H1 (cell line): Measurements from ENCODE around the gene COL16A1. TPM values are rescaled to one million over a fixed set of nuclear protein-coding genes. Genes with fewer than 3 reads are reported as not detected.

ENCODE experiments used
- BACH1 ChIP-seq: IDR thresholded peaks from 2 replicates; pipeline ENCODE4 v1.6.1; 2012; ENCODE audit warnings: low read length, improper control_type of control experiment
- EGR1 ChIP-seq: IDR thresholded peaks from 2 replicates; pipeline ENCODE4 v1.6.1; 2011; ENCODE audit warnings: low read depth, low read length, borderline replicate concordance
- EZH2 ChIP-seq: fragments of 200-600 bp; sonication (generic); IDR thresholded peaks from 2 replicates; pipeline ENCODE4 v1.7.1; 2012; ENCODE audit warnings: low read depth, mild to moderate bottlenecking, moderate library complexity, low read length, inconsistent platforms; ENCODE audit not compliant: severe bottlenecking
- FOSL1 ChIP-seq: IDR thresholded peaks from 2 replicates; pipeline ENCODE4 v1.6.1; 2011; ENCODE audit warnings: mild to moderate bottlenecking, low read depth, low read length, moderate library complexity; ENCODE audit not compliant: insufficient read depth
- GABPA ChIP-seq: IDR thresholded peaks from 2 replicates; pipeline ENCODE4 v1.6.1; 2011; ENCODE audit warnings: mild to moderate bottlenecking, low read length, moderate library complexity, borderline replicate concordance; ENCODE audit not compliant: insufficient read depth
- GTF2F1 ChIP-seq: IDR thresholded peaks from 2 replicates; pipeline ENCODE4 v1.6.1; 2012; ENCODE audit warnings: low read depth, low read length, improper control_type of control experiment, borderline replicate concordance
- HDAC2 ChIP-seq, 2 experiments: fragments of 300-600 bp in 1 of 2; sonication (generic) in 1 of 2; IDR thresholded peaks; 2 replicates each; pipeline ENCODE4 v1.6.1; 2011 to 2012; ENCODE audit warnings: low read depth in 2 of 2, low read length in 2 of 2, mild to moderate bottlenecking in 2 of 2, moderate library complexity in 2 of 2, borderline replicate concordance in 1 of 2, inconsistent platforms in 1 of 2
- KDM5A ChIP-seq: fragments of 200-600 bp; IDR thresholded peaks from 2 replicates; pipeline ENCODE4 v1.7.1; 2012; ENCODE audit warnings: mild to moderate bottlenecking, low read length, inconsistent platforms, mixed read lengths
- NRF1 ChIP-seq: IDR thresholded peaks from 2 replicates; pipeline ENCODE4 v1.6.1; 2011; ENCODE audit warnings: mild to moderate bottlenecking, low read depth, low read length, improper control_type of control experiment
- RAD21 ChIP-seq, 2 experiments: IDR thresholded peaks in 1 of 2; conservative IDR thresholded peaks in 1 of 2; 2 replicates each; pipeline ENCODE4 v1.6.1; 2011; ENCODE audit warnings: low read depth in 2 of 2, low read length in 2 of 2, improper control_type of control experiment in 1 of 2, inconsistent platforms in 1 of 2, mild to moderate bottlenecking in 1 of 2, moderate library complexity in 1 of 2
- RBBP5 ChIP-seq: IDR thresholded peaks from 2 replicates; pipeline ENCODE4 v1.7.1; 2012; ENCODE audit warnings: low read depth, mild to moderate bottlenecking, inconsistent platforms, low read length, moderate library complexity, borderline replicate concordance
- SIN3A ChIP-seq, 2 experiments: IDR thresholded peaks in 1 of 2; conservative IDR thresholded peaks in 1 of 2; 2 replicates each; pipeline ENCODE4 v1.6.1; 2011 to 2012; ENCODE audit warnings: low read length in 2 of 2, improper control_type of control experiment in 1 of 2, low read depth in 1 of 2, mild to moderate bottlenecking in 1 of 2
- SUZ12 ChIP-seq: fragments of 200-600 bp; sonication (generic); IDR thresholded peaks from 2 replicates; pipeline ENCODE4 v1.6.1; 2012; ENCODE audit warnings: mild to moderate bottlenecking, inconsistent platforms, low read length, moderate library complexity, mixed read lengths
- TEAD4 ChIP-seq: IDR thresholded peaks from 2 replicates; pipeline ENCODE4 v1.6.1; 2012; ENCODE audit warnings: low read depth, low read length, inconsistent platforms, mixed read lengths
- polyA plus RNA-seq, 7 experiments: library from polyadenylated mRNA; depleted of rRNA in 3 of 7; stranded (reverse) in 5 of 7; unstranded in 2 of 7; fragments of >200 nt in 5 of 7; fragments of 200-250 nt in 2 of 7; gene quantifications; 1 replicate in 5 of 7; 2 replicates in 1 of 7; 4 replicates in 1 of 7; pipeline versions ENCODE4 v1.2.1 to v1.2.3, GENCODE V29; 2011 to 2013; ENCODE audit warnings: missing spikeins in 2 of 7, mixed read lengths in 2 of 7
- total RNA-seq: library from RNA; stranded (reverse); fragmentation: NEBNext Ultra II Directional; extraction: Animal tissue kit (Norgen Biotek cat#: 25700); gene quantifications from 2 replicates; pipeline ENCODE4 v1.2.1, GENCODE V29; 2021

The COL16A1 gene
- total and polyA plus RNA-seq, 2 of the 8 experiments (the other 6 are each of a cell fraction or from before 2014, with no cell fraction given): 2.0 to 10.5 TPM

GRCh38 chr1:31705080-31705866 lies 1.5 kb upstream of the COL16A1 start (continued):
- TF ChIP-seq HDAC2 (IDR thresholded peaks at IDR 0.05; ENCODE audit: borderline replicate concordance in 1 of 2, low read depth in 2 of 2, low read length in 2 of 2) (peak in 1 of 2 experiments; percentile 83; a peak in 1 of 4 replicates), SIN3A (conservative IDR thresholded peaks at IDR 0.05 in 1 of 2, IDR thresholded peaks at IDR 0.05 in 1 of 2; ENCODE audit: low read depth in 1 of 2, low read length in 2 of 2) (no peak), EZH2 (no peak), BACH1 (peak; percentile 96), EGR1 (no peak), RAD21 (IDR thresholded peaks at IDR 0.05 in 1 of 2, conservative IDR thresholded peaks at IDR 0.05 in 1 of 2; ENCODE audit: low read depth in 2 of 2, low read length in 2 of 2) (peak; percentile 32 to 47; a peak in 3 of 4 replicates), GABPA (no peak), KDM5A (no peak), GTF2F1 (no peak), FOSL1 (no peak), NRF1 (no peak), TEAD4 (no peak), RBBP5 (0 out of 2 replicates have a peak, but pooled peaks have one; percentile 2), SUZ12 (no peak)
- TF ChIP-seq, all 59 proteins: peak for 12
